Hematopoietic multipotent progenitor cell treated with erythropoietin and hydrocortisone succinate and interleukin-3 and kit ligand, for 8 days (in vitro differentiated cells): ENCODE results near the gene EXPH5.

Source experiments
- DNase-seq: peaks from one replicate; pipeline ENCODE4 v3.0.0-alpha.2; 2015

EXPH5 gene

GRCh38 chr11:108511851-108512474, 81.6 kb downstream of the EXPH5 start:
- DNase-seq, result no peak

DNA sequence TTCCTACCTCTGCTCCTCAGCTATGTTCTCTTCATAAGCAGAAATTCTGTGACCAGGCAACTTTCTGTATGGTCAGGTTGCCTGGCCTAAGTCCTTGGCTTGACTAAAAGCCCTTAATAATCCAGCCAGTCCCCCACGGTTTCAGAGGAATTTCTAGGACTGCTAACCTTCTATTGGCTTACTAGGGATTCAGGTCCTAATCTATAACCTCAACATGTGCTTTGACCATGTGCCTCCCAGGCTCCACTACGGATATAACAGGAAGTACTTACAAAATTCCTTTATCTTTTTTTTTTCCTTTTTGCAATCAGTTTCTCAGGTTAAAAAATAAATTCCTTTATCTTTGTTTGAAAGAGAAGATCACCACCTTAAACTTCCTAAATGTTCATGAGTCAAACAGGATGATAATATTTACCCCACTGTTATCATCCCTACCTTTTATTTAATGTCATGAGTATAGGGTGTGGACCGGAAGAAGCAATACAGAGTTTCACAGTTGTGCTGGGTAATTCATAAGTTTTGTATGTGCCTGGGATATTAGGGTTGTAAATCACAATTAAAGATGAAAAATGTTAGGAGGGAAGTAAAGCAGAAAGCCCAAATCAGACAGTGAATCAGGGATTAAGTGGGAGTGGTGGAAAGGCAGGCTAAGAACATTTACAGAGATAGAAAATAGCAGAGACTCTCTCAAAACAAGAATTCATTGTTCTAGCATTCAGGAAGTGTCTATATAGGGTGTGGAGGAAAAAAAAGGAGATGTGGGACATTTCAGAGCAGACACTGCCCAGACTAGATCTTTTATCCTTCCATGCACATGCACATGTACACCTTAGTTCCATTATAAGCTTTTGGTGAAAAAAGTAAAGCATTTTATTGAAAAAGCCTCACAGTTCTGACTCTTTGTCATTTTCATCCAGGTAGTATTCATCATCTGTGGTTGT, 84.6 kb downstream of the EXPH5 start:
- no peak for DNase-seq

GRCh38 chr11:108501396-108501795, 92.2 kb downstream of the EXPH5 start:
- no peak for DNase-seq

DNA sequence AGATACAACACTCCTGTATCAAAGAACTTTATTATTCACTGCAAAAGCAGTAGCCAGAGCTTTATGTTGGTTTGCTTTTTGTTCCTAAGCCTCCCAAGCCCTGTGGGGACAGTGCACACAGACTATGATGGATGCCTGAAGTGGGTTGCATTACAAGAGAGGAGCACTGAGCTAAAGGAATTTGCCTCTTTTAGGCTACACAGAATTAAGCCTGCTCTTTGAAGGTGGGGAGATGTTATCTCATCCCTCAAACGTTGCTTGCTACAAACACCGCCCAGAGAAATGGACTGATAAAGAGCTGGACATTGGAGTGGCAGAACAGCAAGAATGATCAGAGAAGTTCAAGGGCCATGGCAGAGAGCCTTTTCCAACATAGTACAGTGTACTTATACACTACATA, 92.8 kb downstream of the EXPH5 start:
- no peak for DNase-seq

GRCh38 chr11:108500169-108500568, 93.4 kb downstream of the EXPH5 start:
- DNase-seq, result no peak

DNA sequence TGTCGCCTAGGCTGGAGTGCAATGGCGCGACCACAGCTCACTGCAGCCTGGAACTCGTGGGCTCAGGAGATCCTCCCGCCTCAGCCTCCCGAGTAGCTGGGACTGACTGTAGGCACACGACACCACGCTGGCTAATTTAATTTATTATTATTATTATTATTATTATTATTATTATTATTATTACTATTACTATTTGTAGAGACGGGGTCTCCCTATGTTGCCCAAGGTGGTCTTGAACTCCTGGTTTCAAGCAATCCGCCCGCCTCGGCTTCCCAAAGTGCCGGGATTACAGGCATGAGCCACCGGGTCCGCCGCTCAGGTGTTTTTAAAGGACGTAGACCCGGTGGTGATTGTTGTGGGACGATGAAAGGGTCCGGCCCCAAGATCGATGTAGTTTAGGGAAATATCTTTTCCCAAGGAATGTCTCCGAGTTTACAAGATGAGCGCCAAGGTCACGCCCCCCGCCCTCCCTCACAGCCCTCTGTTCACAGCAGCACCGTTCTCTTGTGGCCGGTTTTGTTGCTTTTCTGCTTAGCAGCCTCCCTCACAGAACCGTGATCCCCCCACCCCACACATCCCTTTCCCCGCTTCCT, 94.7 kb downstream of the EXPH5 start:
- no peak for DNase-seq

GRCh38 chr11:108498046-108498815, 95.3 kb downstream of the EXPH5 start, which contains the start of gene POGLUT3:
POGLUT3 (minus strand) TSS chr11:108498384; CDS start chr11:108498366, 18 bp downstream.
- DNase-seq, result peak; percentile 59

GRCh38 chr11:108497317-108498045, 96.1 kb downstream of the EXPH5 start:
- peak; percentile 85 for DNase-seq

DNA sequence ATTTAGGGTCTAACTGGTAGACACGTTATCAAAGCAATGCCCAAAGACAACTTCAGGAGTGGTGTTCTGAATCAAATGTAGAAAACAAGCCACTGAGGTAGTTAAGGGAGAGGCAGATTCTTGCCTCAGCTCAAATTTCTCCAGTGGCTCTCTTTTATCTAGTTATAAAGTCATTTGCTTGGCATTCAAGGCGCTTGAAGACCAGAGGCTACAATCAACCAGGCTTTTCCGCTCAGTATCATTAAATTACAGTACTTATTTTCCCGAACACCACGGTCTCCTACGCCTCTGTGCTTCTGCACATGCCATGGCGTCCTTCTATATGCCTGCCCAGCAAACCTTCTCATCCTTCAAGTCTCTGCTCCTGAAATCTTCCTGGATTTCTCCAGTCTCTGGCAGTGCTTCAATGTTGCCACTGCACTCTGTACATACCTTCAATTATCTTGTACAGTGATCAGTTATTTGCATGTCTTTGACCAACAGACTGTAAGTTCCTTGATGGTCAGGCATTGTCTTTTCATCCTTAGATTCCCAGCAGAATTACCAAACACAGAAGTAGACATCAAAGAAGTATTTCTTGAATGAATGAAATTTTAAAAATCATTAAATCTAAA, 96.8 kb downstream of the EXPH5 start:
- DNase-seq, result no peak

- DNase-seq, result no peak
These were observed 98.2 kb downstream of the EXPH5 start for GRCh38 chr11:108495326-108495725.

DNA sequence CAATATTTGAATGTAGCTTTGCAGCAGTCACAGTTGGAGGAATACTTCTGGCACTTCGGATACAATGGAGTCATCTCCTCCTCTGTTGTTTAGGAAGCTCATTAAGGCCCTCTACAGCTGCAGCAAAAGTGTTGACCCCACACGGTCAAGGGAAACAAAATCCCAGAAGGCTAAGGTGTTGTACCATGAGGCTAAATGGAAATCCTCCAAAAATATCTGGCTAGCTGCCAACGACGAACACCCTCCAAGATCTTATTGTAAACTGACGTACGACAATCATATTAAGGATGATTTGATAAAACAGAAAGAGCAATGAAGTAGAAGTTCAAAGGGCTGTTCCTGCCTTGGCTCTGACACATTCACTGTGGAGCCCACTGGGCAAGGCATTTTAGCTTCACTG, 99.4 kb downstream of the EXPH5 start:
- DNase-seq, result no peak

- DNase-seq, result no peak
These were observed 101.6 kb downstream of the EXPH5 start for GRCh38 chr11:108491936-108492335.

GRCh38 chr11:108486828-108487227, 106.7 kb downstream of the EXPH5 start:
- no peak for DNase-seq

GRCh38 chr11:108486331-108486730, 107.2 kb downstream of the EXPH5 start:
- DNase-seq, result no peak

DNA sequence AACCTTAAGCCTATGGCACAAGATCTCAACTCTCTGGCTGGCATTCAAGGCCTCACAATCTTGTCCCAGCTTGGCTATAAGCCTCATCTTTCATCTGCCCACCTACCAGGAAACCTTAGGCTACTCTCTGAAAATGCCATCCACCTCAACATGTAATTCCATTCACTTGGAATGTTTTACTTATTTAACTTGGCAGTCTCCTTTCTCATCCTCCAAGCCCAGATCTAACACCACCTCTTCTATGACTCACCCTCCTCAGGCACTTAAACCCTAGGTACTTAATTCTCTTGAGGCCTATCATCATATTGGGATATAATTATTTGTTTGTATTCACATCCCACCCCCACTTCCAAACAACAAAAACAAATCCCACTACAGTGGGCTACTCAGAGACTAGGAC, 110.4 kb downstream of the EXPH5 start:
- no peak for DNase-seq

DNA sequence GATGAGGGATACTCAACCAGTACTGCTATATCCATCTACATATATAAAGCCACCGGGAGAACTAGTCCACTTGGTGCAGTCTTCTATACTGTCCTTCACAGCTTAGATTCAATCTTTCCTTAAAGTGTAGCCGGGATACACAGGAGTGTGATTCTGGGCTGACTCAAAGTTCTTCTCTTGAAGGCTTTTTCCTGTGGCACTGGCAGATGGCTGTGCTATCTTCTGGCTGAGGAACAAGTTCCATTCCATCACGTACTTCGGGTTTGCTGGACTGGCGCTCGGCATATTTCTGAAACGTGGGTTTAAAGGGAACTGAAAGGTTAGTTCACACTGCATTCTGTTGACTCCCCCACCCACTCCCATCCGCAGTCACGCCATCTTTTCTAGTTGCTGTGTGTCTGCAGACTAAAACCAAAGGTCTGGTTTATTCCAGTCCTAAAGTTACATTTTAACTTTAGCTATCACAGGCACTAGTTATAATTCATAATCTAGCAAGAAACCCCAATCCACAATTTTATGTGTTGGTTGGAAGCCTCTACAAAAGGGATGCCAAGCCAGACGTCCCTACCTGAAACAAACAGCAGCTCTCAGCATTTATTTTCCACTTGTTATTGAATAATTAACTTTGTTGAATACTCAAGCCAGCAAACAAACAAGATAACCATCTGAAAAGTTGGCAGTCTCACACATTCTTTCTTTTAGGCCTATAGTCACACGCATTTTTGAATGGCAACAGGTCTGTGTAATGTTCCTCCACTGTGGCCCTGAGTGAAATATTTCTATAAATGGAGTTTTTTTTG, 118.7 kb downstream of the EXPH5 start:
- DNase-seq, result no peak

GRCh38 chr11:108472681-108473080, 120.9 kb downstream of the EXPH5 start:
- no peak for DNase-seq

DNA sequence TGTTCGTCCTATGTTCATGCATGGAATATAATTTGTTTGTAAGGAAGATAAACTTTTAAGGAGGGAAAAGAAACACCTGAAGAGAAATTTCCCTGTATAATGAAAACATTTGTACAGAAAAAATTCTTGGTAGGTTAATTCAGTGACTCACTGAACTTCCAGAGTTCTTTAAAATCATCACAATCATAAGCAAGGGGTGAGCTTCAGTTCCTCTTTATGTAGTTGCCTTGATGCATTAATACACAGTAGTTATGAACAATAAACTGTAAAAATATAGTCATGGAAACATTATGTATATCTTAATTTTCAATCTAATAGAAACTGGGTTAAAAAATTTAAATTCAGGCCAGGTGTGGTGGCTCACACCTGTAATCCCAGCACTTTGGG, 125.1 kb downstream of the EXPH5 start:
- DNase-seq, result no peak

DNA sequence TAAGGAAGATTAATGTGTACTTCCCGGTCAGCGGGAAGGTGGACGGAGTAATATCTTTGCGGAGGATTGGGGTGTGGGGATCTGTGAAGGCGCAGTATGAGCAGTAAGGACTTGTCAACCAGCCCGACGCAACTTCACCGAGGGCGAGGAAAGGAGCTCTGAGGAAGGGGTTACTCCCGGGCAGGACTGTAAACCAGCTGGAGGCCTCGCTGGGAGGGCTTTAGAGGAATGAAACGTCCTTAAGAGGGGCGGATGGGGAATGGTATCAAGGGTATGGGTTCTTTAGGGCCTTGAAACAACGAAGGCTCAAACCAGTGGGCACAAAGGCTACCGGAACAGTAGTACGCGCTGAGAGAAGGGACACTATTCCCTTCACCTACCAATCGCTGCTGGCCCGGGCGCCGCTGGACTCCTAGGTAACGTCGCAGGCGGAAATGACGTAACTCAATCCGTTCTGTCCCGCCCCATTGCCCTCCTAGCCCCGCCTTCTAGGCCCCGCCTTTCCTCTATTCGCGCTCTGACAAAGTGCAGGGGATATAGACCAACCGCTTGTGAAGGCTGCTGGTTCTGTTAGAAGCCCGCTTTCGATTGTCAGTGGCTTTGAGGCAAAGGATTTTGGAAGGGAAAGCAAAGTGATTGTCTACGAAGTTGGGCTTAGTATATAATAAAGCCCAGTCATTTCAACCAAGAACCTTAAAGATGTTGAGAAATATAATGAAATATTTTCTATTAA, 126.3 kb downstream of the EXPH5 start, which contains the start of gene C11orf65:
TSS of gene C11orf65 (minus strand) at position 439 of the 733 bp plus-strand sequence. CDS start 5,970 bp downstream, outside the sequence.
- DNase-seq, result peak; percentile 97

DNA sequence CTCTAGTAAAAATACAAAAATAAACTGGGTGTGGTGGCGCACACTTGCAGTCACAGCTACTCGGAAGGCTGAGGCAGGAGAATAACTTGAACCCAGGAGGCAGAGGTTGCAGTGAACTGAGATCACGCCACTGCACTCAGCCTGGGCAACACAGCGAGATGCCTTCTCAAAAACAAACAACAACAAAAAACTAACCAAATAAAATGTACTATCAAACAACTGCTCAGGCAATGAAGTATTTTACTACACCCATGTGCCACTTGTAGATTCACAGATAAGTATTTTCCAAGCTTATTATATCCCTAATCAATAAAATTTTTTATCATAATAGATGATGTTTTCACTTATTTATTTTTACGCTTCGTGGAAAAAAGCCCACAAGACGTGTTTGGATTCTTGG, 127.2 kb downstream of the EXPH5 start:
- DNase-seq, result no peak
